Body of pancreas (tissue), 4 donors: ENCODE measurements around the gene ZNF275.

Experiments used
- POLR2A ChIP-seq, 3 donors: fragments of 450-650 bp; IDR thresholded peaks; one replicate each; pipeline ENCODE4 v1.6.1; 2016; ENCODE audit warnings: antibody characterized with exemption in 3 of 3, mild to moderate bottlenecking in 2 of 3
- TF ChIP-seq, protein P1 (sequence below), 7 experiments: fragments of 450-650 bp in 4 of 7; fragments of 200-600 bp in 3 of 7; sonication (generic) in 3 of 7; IDR thresholded peaks; one replicate each; pipeline ENCODE4 v1.5.1; 2016 to 2019; ENCODE audit warnings: antibody characterized with exemption in 7 of 7

DNA sequence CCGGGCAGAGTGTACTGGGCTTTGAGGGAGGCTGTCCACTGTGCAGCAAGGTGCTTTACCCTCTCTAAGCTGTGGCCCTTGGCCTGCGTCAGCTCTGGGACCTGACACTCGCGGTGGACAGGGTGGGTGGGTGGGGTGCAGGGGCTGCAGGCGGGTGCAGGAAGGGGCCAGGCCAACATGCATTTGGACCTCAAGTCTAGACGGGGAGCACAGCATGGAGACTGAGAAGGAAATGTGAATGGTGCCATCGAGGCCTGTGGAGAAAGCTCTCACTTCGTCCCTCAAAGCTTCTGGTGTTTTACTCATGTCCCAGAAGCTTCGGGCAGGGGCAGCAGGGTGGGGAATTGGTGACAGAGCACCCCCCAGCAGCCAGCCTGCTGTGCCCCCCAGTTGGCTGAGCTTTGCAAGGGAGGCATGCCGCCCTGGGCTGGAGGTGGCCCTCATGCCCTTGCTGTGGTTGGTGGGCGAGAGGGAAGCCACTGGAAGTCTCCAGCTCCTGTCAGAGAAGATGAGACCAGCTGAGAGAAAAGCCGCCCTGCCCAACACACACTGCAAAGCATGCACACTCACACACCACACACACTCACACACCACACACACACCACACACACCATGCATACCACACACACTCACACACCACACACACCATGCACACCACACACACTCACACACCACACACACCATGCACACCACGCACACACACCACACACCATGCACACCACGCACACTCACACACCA lies 54.9 kb downstream of the ZNF275 start:
- TF ChIP-seq, protein P1, sequence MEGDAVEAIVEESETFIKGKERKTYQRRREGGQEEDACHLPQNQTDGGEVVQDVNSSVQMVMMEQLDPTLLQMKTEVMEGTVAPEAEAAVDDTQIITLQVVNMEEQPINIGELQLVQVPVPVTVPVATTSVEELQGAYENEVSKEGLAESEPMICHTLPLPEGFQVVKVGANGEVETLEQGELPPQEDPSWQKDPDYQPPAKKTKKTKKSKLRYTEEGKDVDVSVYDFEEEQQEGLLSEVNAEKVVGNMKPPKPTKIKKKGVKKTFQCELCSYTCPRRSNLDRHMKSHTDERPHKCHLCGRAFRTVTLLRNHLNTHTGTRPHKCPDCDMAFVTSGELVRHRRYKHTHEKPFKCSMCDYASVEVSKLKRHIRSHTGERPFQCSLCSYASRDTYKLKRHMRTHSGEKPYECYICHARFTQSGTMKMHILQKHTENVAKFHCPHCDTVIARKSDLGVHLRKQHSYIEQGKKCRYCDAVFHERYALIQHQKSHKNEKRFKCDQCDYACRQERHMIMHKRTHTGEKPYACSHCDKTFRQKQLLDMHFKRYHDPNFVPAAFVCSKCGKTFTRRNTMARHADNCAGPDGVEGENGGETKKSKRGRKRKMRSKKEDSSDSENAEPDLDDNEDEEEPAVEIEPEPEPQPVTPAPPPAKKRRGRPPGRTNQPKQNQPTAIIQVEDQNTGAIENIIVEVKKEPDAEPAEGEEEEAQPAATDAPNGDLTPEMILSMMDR (IDR thresholded peaks at IDR 0.05): no peak
- TF ChIP-seq POLR2A (IDR thresholded peaks at IDR 0.05): no peak
